HCT116 (cell line): ENCODE results near the gene HSD17B10. TPM values are rescaled to one million over a fixed set of nuclear protein-coding genes. Genes with fewer than 3 reads are reported as not detected.
"Not testable (repeated sequence)": the region's sequence is repeated elsewhere in the genome, so short reads cannot be mapped to it uniquely, and the experiment has no call there.

Source experiments
- ATAC-seq: fragments of 200-7000 bp; cut with Tn5 transposase; 2 replicates; pipeline ENCODE4 v1.9.1; 2020; ENCODE audit warnings: mild to moderate bottlenecking, moderate library complexity
- BruUV-seq: library from RNA; stranded (reverse); fragments of 400-500 nt; replicated peaks from 2 replicates; lab custom pipeline; 2021; lab: Mats Ljungman, UMichigan
- CTCF ChIA-PET: fragments of 300-600 bp; sonication (Branson Sonifier 250); formaldehyde crosslinking; loops from one replicate; lab custom pipeline; 2021; ENCODE audit warnings: antibody characterized with exemption; lab: Charles Lee
- POLR2A ChIA-PET: fragments of 300-600, 350-600 bp; sonication (Branson Sonifier 250); formaldehyde crosslinking; loops from one replicate; lab custom pipeline; 2021; ENCODE audit warnings: antibody characterized with exemption; lab: Charles Lee
- RAD21 ChIA-PET, 2 experiments: fragments of 300-600 bp; sonication (Branson Sonifier 250); formaldehyde crosslinking; loops; one replicate each; lab custom pipeline; 2023; ENCODE audit warnings: low total read pairs in 2 of 2; ENCODE audit not compliant: uncharacterized antibody in 2 of 2, unreplicated experiment in 2 of 2, low non-redundant PET in 1 of 2; lab: Charles Lee
- DNase-seq: peaks from one replicate; pipeline ENCODE4 v3.0.0-alpha.2; 2010; ENCODE audit warnings: low read depth, low spot score
- H2AFZ ChIP-seq: fragments of 200-600 bp; shearing (Covaris generic), sonication (generic); 2 replicates; pipeline ENCODE4 v1.6.1; 2017; ENCODE audit warnings: low read depth, mixed run types, mixed read lengths, antibody characterized with exemption, low read length; ENCODE audit not compliant: poor library complexity, severe bottlenecking
- H3K27ac ChIP-seq: 2 replicates; pipeline ENCODE4 v1.5.1; 2012; ENCODE audit warnings: low read depth, low read length
- H3K27me3 ChIP-seq: fragments of 200-600 bp; sonication (generic); 2 replicates; pipeline ENCODE4 v1.6.1; 2016; ENCODE audit warnings: mixed run types, low read length, mixed read lengths; ENCODE audit not compliant: insufficient read depth
- H3K36me3 ChIP-seq, 2 experiments: fragments of 200-500 bp in 1 of 2; fragments of 200-600 bp in 1 of 2; sonication (Bioruptor generic) in 1 of 2; sonication (generic) in 1 of 2; 2 replicates each; pipeline versions ENCODE4 v1.5.1 to v1.6.1; 2014 to 2016; ENCODE audit warnings: low read length in 2 of 2, inconsistent platforms in 1 of 2, mixed read lengths in 1 of 2, mixed run types in 1 of 2; ENCODE audit not compliant: insufficient read depth in 2 of 2, control insufficient read depth in 1 of 2
- H3K4me1 ChIP-seq, 2 experiments: fragments of 200-600 bp in 1 of 2; sonication (generic) in 1 of 2; 2 replicates each; pipeline versions ENCODE4 v1.5.1 to v1.6.1; 2012 to 2017; ENCODE audit warnings: low read length in 2 of 2, inconsistent platforms in 1 of 2, mild to moderate bottlenecking in 1 of 2, mixed read lengths in 1 of 2, mixed run types in 1 of 2, moderate library complexity in 1 of 2; ENCODE audit not compliant: insufficient read depth in 2 of 2, control insufficient read depth in 1 of 2
- H3K4me2 ChIP-seq: fragments of 200-600 bp; sonication (generic); 2 replicates; pipeline ENCODE4 v1.6.1; 2017; ENCODE audit warnings: mixed run types, low read length, mixed read lengths
- H3K4me3 ChIP-seq, 2 experiments: fragments of 200-600 bp in 1 of 2; sonication (generic) in 1 of 2; replicated peaks in 1 of 2; 2 replicates each; pipeline ENCODE4 v1.5.1; 2011 to 2016; ENCODE audit warnings: low read length in 2 of 2, control low read depth in 1 of 2, low read depth in 1 of 2, mild to moderate bottlenecking in 1 of 2, mixed read lengths in 1 of 2, mixed run types in 1 of 2
- H3K79me2 ChIP-seq: fragments of 200-600 bp; sonication (generic); 2 replicates; pipeline ENCODE4 v1.6.1; 2017; ENCODE audit warnings: mild to moderate bottlenecking, mixed run types, low read length, moderate library complexity, mixed read lengths; ENCODE audit not compliant: insufficient read depth
- H3K9ac ChIP-seq: fragments of 200-600 bp; sonication (generic); 2 replicates; pipeline ENCODE4 v1.6.1; 2016; ENCODE audit warnings: low read length, mixed read lengths
- H3K9me2 ChIP-seq: fragments of 200-600 bp; sonication (generic), shearing (Covaris generic); 2 replicates; pipeline ENCODE4 v1.6.1; 2017; ENCODE audit warnings: mixed run types, mild to moderate bottlenecking, moderate library complexity; ENCODE audit not compliant: insufficient read depth
- H3K9me3 ChIP-seq, 2 experiments: fragments of 200-500 bp in 1 of 2; fragments of 200-600 bp in 1 of 2; sonication (Bioruptor generic) in 1 of 2; sonication (generic) in 1 of 2; 2 replicates each; pipeline ENCODE4 v1.6.1; 2014 to 2017; ENCODE audit warnings: low read length in 2 of 2, mixed read lengths in 2 of 2, inconsistent platforms in 1 of 2, low read depth in 1 of 2, mild to moderate bottlenecking in 1 of 2, mixed run types in 1 of 2, moderate library complexity in 1 of 2; ENCODE audit not compliant: control insufficient read depth in 1 of 2, insufficient read depth in 1 of 2
- H4K20me1 ChIP-seq: fragments of 200-600 bp; sonication (generic), shearing (Covaris generic); 2 replicates; pipeline ENCODE4 v1.6.1; 2017; ENCODE audit warnings: mixed run types, mild to moderate bottlenecking, moderate library complexity; ENCODE audit not compliant: insufficient read depth
- CBX3 ChIP-seq: IDR thresholded peaks from 2 replicates; pipeline ENCODE4 v1.6.1; 2012; ENCODE audit warnings: low read depth
- EZH2phosphoT487 ChIP-seq: fragments of 200-600 bp; IDR thresholded peaks from 2 replicates; pipeline ENCODE4 v1.6.1; 2018; ENCODE audit warnings: antibody characterized with exemption, borderline replicate concordance
- MAX ChIP-seq: IDR thresholded peaks from 2 replicates; pipeline ENCODE4 v1.6.1; 2012
- POLR2A ChIP-seq: IDR thresholded peaks from 2 replicates; pipeline ENCODE4 v1.7.0; 2011; ENCODE audit warnings: borderline replicate concordance; ENCODE audit not compliant: insufficient read depth, insufficient read length; ENCODE audit errors: extremely low read depth
- RAD21 ChIP-seq: IDR thresholded peaks from 2 replicates; pipeline ENCODE4 v1.6.1; 2012; ENCODE audit warnings: low read depth, mild to moderate bottlenecking
- SIN3A ChIP-seq: IDR thresholded peaks from 2 replicates; pipeline ENCODE4 v1.6.1; 2012; ENCODE audit warnings: low read depth
- SRF ChIP-seq: IDR thresholded peaks from 2 replicates; pipeline ENCODE4 v1.6.1; 2012; ENCODE audit warnings: low read depth
- ZFX ChIP-seq: fragments of 450-650 bp; IDR thresholded peaks from 2 replicates; pipeline ENCODE4 v1.6.1; 2017
- intact Hi-C: fragments of 100-400 bp; cut with micrococcal nuclease; formaldehyde crosslinking; loops from 2 replicates; pipeline ENCODE4 v1.10.0; 2022
- total RNA-seq: library from RNA; stranded (reverse); gene quantifications from one replicate; pipeline ENCODE4 v1.2.1, GENCODE V29; 2021; ENCODE audit not compliant: unreplicated experiment
- TF ChIP-seq, protein P1 (sequence below): IDR thresholded peaks from 2 replicates; pipeline ENCODE4 v1.6.1; 2012

The HSD17B10 gene
- total RNA-seq, 1 experiment from 2014 or later: 94.4 TPM

GRCh38 chrX:53421125-53421524, 13.0 kb downstream of the HSD17B10 start:
- H3K27ac ChIP-seq: no peak overlapping the region; the same call in 1 of the 2 replicates
- peaks cover 8 to 17% of the 10 kb centered on the region in 2 experiments for H3K4me1 ChIP-seq
- TF ChIP-seq EZH2phosphoT487: no peak
- TF ChIP-seq POLR2A: no peak
- no peak for TF ChIP-seq CBX3
- TF ChIP-seq ZFX: no peak
- no peak for TF ChIP-seq SIN3A
- no peak for TF ChIP-seq RAD21
- no peak for TF ChIP-seq SRF
- TF ChIP-seq MAX: no peak
- TF ChIP-seq, protein P1, sequence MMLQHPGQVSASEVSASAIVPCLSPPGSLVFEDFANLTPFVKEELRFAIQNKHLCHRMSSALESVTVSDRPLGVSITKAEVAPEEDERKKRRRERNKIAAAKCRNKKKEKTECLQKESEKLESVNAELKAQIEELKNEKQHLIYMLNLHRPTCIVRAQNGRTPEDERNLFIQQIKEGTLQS: no peak
- RAD21 ChIA-PET: no interaction called here
- DNase-seq: no peak
- H3K79me2 ChIP-seq: peaks cover 58% of the 10 kb centered on the region
- H4K20me1 ChIP-seq: no peaks in the 10 kb centered on the region
- intact Hi-C loops: no loop called here
- no peaks in the 10 kb centered on the region for H3K27me3 ChIP-seq
- no peak for ATAC-seq
- peak overlapping the region; percentile 73 to 85 for H3K4me3 ChIP-seq
- H3K9me3 ChIP-seq: no peaks in the 10 kb centered on the region
- peak overlapping the region; percentile 87 for H3K4me2 ChIP-seq
- no TSS peak for BruUV-seq
- H2AFZ ChIP-seq: no peak overlapping the region
- CTCF ChIA-PET: no interaction called here
- no peaks in the 10 kb centered on the region for H3K9me2 ChIP-seq
- POLR2A ChIA-PET: interaction anchor here (0.6 to 1.0 kb wide), 2 partner anchors 9 to 1647 kb away, joined by 3 read pairs; no protein-coding TSS in a partner anchor
- H3K36me3 ChIP-seq: no peaks in the 10 kb centered on the region
- peak overlapping the region; percentile 89 for H3K9ac ChIP-seq

GRCh38 chrX:53420351-53420750, 13.8 kb downstream of the HSD17B10 start:
- RAD21 ChIA-PET, H3K9me3 ChIP-seq, H2AFZ ChIP-seq, H3K4me3 ChIP-seq, intact Hi-C loops, DNase-seq, H3K27me3 ChIP-seq, H3K27ac ChIP-seq, ATAC-seq, H3K9ac ChIP-seq, BruUV-seq, H4K20me1 ChIP-seq, H3K9me2 ChIP-seq, CTCF ChIA-PET, H3K36me3 ChIP-seq: not testable (repeated sequence)
- Histone ChIP-seq H3K79me2 (peaks cover 62% of the 10 kb centered on the region), H3K4me2 (peak overlapping the region; percentile 87; the same call in 1 of the 2 replicates), H3K4me1 (peaks cover 8 to 17% of the 10 kb centered on the region in 2 experiments)
- POLR2A ChIA-PET: interaction anchor here (0.6 kb wide), 1 partner anchor 1646 kb away, joined by 3 read pairs; no protein-coding TSS in a partner anchor
